ENCODE results near the gene TMEM132C. TPM values are rescaled to one million over a fixed set of nuclear protein-coding genes. Genes with fewer than 3 reads are reported as not detected.

Gene TMEM132C
- total RNA-seq, 6 experiments from 2014 or later, result not detected

DNA sequence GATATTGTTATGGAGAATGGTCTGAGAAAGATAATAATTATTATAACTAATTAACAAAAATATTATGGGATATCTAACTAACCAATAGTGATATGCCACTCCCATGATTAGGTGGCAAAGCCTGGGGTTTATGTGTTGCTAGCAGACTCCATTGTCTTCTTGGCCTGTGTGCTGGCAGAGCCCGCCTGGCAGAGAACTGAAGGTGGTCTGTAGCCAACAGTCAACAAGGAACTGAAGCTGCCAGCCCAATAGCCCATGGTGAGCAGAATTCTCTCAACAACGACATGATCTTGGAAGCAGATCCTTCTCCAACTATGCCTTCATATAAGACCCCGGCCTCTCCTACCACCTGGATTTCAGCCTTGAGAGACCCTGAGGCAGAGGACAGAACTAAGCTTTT, 298.0 kb downstream of the TMEM132C start:
- no peak for DNase-seq
- no peak for TF ChIP-seq CTCF (IDR thresholded peaks at IDR 0.05)
- Mint-ChIP-seq H3K27ac (no peak overlapping the region), H3K4me1 (ENCODE audit: low read depth) (no peaks in the 10 kb centered on the region), H3K4me3 (no peak overlapping the region), H3K27me3 (ENCODE audit: insufficient read depth) (no peaks in the 10 kb centered on the region), H3K36me3 (ENCODE audit: low read depth) (no peaks in the 10 kb centered on the region), H3K9me3 (peaks cover 59% of the 10 kb centered on the region)

DNA sequence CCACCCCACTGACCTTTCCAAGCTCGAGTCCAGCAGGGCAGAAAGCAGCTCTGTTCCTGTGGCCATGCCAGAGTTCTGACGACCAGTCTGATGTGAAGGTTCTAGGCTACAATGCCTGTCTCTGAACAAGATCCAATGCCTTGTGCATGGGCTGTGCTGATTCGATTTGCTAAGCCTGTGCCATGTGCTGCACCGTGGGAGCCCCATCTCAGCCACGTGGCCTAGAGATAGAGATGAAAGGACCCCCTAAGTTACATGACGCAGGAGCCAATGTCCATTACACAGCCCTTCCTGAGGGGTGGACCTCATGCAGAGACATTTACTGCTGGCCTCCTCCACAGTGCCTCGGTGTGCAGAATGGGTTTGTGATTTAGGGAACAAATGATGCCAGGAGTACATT, 300.8 kb downstream of the TMEM132C start:
- Mint-ChIP-seq H3K36me3 (ENCODE audit: low read depth) (no peaks in the 10 kb centered on the region), H3K9me3 (peaks cover 55% of the 10 kb centered on the region), H3K4me3 (no peak overlapping the region), H3K27me3 (ENCODE audit: insufficient read depth) (no peaks in the 10 kb centered on the region), H3K4me1 (ENCODE audit: low read depth) (no peaks in the 10 kb centered on the region), H3K27ac (no peak overlapping the region)
- TF ChIP-seq CTCF (IDR thresholded peaks at IDR 0.05), result no peak
- no peak for DNase-seq

DNA sequence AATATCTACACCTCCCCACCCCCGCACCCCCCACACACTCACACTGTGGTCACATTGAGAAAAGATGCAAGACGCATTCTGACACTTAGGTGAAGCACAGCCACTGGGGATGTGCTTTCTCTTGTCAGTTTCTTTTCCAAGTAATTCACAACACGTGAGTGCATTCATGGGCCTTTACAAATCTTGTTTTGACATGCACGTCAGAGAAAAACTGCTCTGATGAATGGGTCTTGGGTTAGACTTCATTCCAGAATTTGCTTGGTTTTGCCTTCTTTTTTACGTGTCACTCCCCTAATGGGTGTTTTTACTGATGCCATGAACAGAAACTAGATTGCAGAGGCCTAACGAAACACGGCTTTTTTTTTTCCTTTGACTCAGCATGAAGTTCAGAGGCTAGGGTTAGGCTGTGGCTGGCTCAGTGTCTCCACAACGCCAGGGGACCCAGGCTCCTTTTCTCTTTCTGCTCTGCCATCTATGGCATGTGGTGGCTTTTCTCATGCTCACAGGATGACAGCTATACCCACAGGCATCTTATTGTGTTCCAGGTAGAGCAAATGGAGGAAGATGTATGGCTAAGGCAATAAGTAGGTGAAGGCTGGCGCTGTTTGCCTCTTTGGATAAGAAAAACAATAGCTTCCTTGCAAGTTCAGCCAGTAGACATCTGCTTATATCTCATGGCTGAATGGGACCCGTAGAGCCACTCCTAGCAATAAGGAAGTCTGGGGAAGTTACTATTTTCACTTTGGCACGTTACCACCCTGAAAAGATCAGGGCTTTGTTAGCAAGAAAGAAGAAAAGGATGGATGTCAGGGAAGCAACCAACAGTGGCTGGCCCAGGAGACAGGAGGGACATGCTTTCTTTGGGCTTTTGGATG, 303.5 kb downstream of the TMEM132C start:
- Mint-ChIP-seq H3K9me3 (peaks cover 52% of the 10 kb centered on the region), H3K4me3 (no peak overlapping the region), H3K4me1 (ENCODE audit: low read depth) (no peaks in the 10 kb centered on the region), H3K36me3 (ENCODE audit: low read depth) (no peaks in the 10 kb centered on the region), H3K27ac (no peak overlapping the region), H3K27me3 (ENCODE audit: insufficient read depth) (no peaks in the 10 kb centered on the region)
- TF ChIP-seq CTCF (IDR thresholded peaks at IDR 0.05), result no peak
- no peak for DNase-seq

GRCh38 chr12:128571906-128572810, 305.2 kb downstream of the TMEM132C start:
- Mint-ChIP-seq H3K4me3 (no peak overlapping the region), H3K27me3 (ENCODE audit: insufficient read depth) (no peaks in the 10 kb centered on the region), H3K9me3 (peaks cover 50% of the 10 kb centered on the region), H3K4me1 (ENCODE audit: low read depth) (no peaks in the 10 kb centered on the region), H3K27ac (no peak overlapping the region), H3K36me3 (ENCODE audit: low read depth) (no peaks in the 10 kb centered on the region)
- no peak for DNase-seq
- no peak for TF ChIP-seq CTCF (IDR thresholded peaks at IDR 0.05)

DNA sequence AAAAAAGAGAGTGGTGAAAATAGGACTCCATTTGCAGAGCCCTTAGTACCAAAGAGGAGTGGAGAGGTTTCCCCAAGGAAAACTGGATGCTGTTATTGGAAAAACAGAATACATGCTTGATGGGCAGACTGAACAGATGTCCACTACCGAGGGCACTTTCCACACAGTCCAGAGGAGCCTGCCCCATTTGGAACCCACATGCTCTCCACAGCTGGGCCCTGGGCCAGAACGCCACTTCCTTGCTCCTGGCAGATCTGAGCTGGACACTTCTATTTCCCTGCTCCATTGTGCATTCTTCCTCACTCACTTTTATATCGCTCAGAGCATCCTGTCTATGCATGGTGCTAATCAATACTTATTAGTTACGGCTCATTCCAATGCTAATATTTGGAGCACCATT, 306.9 kb downstream of the TMEM132C start:
- no peak overlapping the region for H3K27ac Mint-ChIP-seq
- DNase-seq, result no peak
- no peaks in the 10 kb centered on the region for H3K27me3 Mint-ChIP-seq (ENCODE audit: insufficient read depth)
- no peaks in the 10 kb centered on the region for H3K4me1 Mint-ChIP-seq (ENCODE audit: low read depth)
- H3K9me3 Mint-ChIP-seq, result peaks cover 60% of the 10 kb centered on the region
- no peak for TF ChIP-seq CTCF (IDR thresholded peaks at IDR 0.05)
- no peaks in the 10 kb centered on the region for H3K36me3 Mint-ChIP-seq (ENCODE audit: low read depth)
- no peak overlapping the region for H3K4me3 Mint-ChIP-seq

Data from HFFc6 (cell line).